ENCODE data around the gene KDSR.

- no peak for TF ChIP-seq CTCF (conservative IDR thresholded peaks at IDR 0.05)
- TF ChIP-seq EZH2 (IDR thresholded peaks at IDR 0.05; ENCODE audit: low read depth), result no peak
Measured at GRCh38 chr18:63348508-63349136, 18.4 kb downstream of the KDSR start.

All from PC-9 (cell line).